GM12878 (cell line): ENCODE results near the gene BSCL2. TPM values are rescaled to one million over a fixed set of nuclear protein-coding genes. Genes with fewer than 3 reads are reported as not detected.

ENCODE experiments used
- ATAC-seq: fragments of 200-7000 bp; cut with Tn5 transposase; 3 replicates; pipeline ENCODE4 v1.9.1; 2020; ENCODE audit warnings: mild to moderate bottlenecking, moderate library complexity
- BruUV-seq: library from RNA; stranded (reverse); fragments of 400-500 nt; replicated peaks from 2 replicates; lab custom pipeline; 2021; lab: Mats Ljungman, UMichigan
- CTCF ChIA-PET: fragments of 300-600 bp; sonication (Branson Sonifier 250); formaldehyde crosslinking; extraction: SDS; loops from one replicate; lab custom pipeline; 2021; ENCODE audit warnings: inconsistent platforms; lab: Yijun Ruan, JAX
- POLR2A ChIA-PET: fragments of 350-600 bp; formaldehyde crosslinking; extraction: SDS; loops from one replicate; lab custom pipeline; 2021; ENCODE audit warnings: inconsistent platforms; lab: Charles Lee
- RAD21 ChIA-PET: fragments of 300-600 bp; sonication (Branson Sonifier 250); formaldehyde crosslinking; loops from one replicate; lab custom pipeline; 2023; ENCODE audit warnings: antibody characterized with exemption; ENCODE audit not compliant: unreplicated experiment; lab: Charles Lee
- SMC1A ChIA-PET: fragments of 300-600 bp; sonication (Branson Sonifier 250); formaldehyde crosslinking; loops from one replicate; lab custom pipeline; 2023; ENCODE audit not compliant: unreplicated experiment, uncharacterized antibody; lab: Charles Lee
- DNase-seq: peaks from one replicate; pipeline ENCODE4 v3.0.0-alpha.2; 2011; ENCODE audit warnings: low read depth, low spot score
- FAIRE-seq: peaks from 3 replicates; lab custom pipeline; 2011; peaks lifted over from hg19 to GRCh38; lab: Jason Lieb, UNC
- H2AFZ ChIP-seq: 2 replicates; pipeline ENCODE4 v1.6.0; 2011; ENCODE audit warnings: low read depth, low read length, control low read depth; ENCODE audit not compliant: control insufficient read depth
- H3K27ac ChIP-seq: 2 replicates; pipeline ENCODE4 v1.5.1; 2011; ENCODE audit warnings: control low read depth; ENCODE audit not compliant: control insufficient read depth, insufficient read depth
- H3K27me3 ChIP-seq, 2 experiments: replicated peaks in 1 of 2; 2 replicates each; pipeline versions ENCODE4 v1.6.0 to v1.6.1; 2011; ENCODE audit warnings: low read length in 1 of 2; ENCODE audit not compliant: control insufficient read depth in 2 of 2, insufficient read depth in 2 of 2
- H3K36me3 ChIP-seq, 2 experiments: 2 replicates each; pipeline ENCODE4 v1.5.1; 2011; ENCODE audit warnings: low read length in 1 of 2; ENCODE audit not compliant: control insufficient read depth in 2 of 2, insufficient read depth in 2 of 2
- H3K4me1 ChIP-seq: 2 replicates; pipeline ENCODE4 v1.6.1; 2011; ENCODE audit warnings: mild to moderate bottlenecking, low read length, moderate library complexity, mixed read lengths; ENCODE audit not compliant: control insufficient read depth, insufficient read depth
- H3K4me2 ChIP-seq: 2 replicates; pipeline ENCODE4 v1.6.0; 2011; ENCODE audit warnings: control low read depth; ENCODE audit not compliant: control insufficient read depth, insufficient read depth
- H3K4me3 ChIP-seq: fragments of 200-600 bp; sonication (generic); 2 replicates; pipeline ENCODE4 v1.5.1; 2016
- H3K79me2 ChIP-seq: 2 replicates; pipeline ENCODE4 v1.6.0; 2011; ENCODE audit warnings: low read length; ENCODE audit not compliant: control insufficient read depth, insufficient read depth
- H3K9ac ChIP-seq: 2 replicates; pipeline ENCODE4 v1.8.0; 2011; ENCODE audit warnings: low read length, control low read depth, mixed read lengths; ENCODE audit not compliant: control insufficient read depth, insufficient read depth
- H3K9me3 ChIP-seq: replicated peaks from 3 replicates; pipeline ENCODE4 v1.5.1; 2011; ENCODE audit warnings: mild to moderate bottlenecking, low read length; ENCODE audit not compliant: control insufficient read depth, insufficient read depth
- H4K20me1 ChIP-seq: 2 replicates; pipeline ENCODE4 v1.6.0; 2011; ENCODE audit not compliant: control insufficient read depth, insufficient read depth
- ATF7 ChIP-seq: fragments of 450-650 bp; IDR thresholded peaks from 2 replicates; pipeline ENCODE4 v1.6.1; 2016; ENCODE audit warnings: low read depth, mild to moderate bottlenecking
- BCL11A ChIP-seq: IDR thresholded peaks from 2 replicates; pipeline ENCODE4 v1.6.1; 2011; ENCODE audit warnings: low read depth, low read length
- HDGF ChIP-seq: fragments of 450-650 bp; IDR thresholded peaks from 2 replicates; pipeline ENCODE4 v1.6.1; 2016; ENCODE audit warnings: antibody characterized with exemption
- KDM1A ChIP-seq: fragments of 200-600 bp; sonication (generic); IDR thresholded peaks from 2 replicates; pipeline ENCODE4 v1.6.1; 2016; ENCODE audit warnings: borderline replicate concordance
- NRF1 ChIP-seq: conservative IDR thresholded peaks from 2 replicates; pipeline ENCODE4 v1.6.1; 2011; ENCODE audit warnings: mild to moderate bottlenecking, low read depth, low read length, improper control_type of control experiment
- PAX8 ChIP-seq: fragments of 450-650 bp; IDR thresholded peaks from 2 replicates; pipeline ENCODE4 v1.6.1; 2017; ENCODE audit warnings: mild to moderate bottlenecking, moderate library complexity
- SMAD1 ChIP-seq: fragments of 450-650 bp; IDR thresholded peaks from 2 replicates; pipeline ENCODE4 v1.6.1; 2018; ENCODE audit warnings: mild to moderate bottlenecking, low read depth; ENCODE audit not compliant: partially characterized antibody
- SREBF2 ChIP-seq: IDR thresholded peaks from 2 replicates; pipeline ENCODE4 v1.6.1; 2012; ENCODE audit warnings: mild to moderate bottlenecking, low read length
- SUPT20H ChIP-seq: IDR thresholded peaks from 2 replicates; pipeline ENCODE4 v1.6.1; 2011; ENCODE audit warnings: low read depth, mild to moderate bottlenecking, low read length, moderate library complexity, borderline replicate concordance; ENCODE audit not compliant: control insufficient read depth
- WRNIP1 ChIP-seq: IDR thresholded peaks from 2 replicates; pipeline ENCODE4 v1.6.1; 2011; ENCODE audit warnings: low read depth, low read length, improper control_type of control experiment, borderline replicate concordance
- YY1 ChIP-seq: IDR thresholded peaks from 2 replicates; pipeline ENCODE4 v1.6.1; 2011; ENCODE audit warnings: low read depth, mild to moderate bottlenecking, low read length
- ZNF274 ChIP-seq: IDR thresholded peaks from one replicate; pipeline ENCODE4 v1.8.0; 2011; ENCODE audit not compliant: insufficient read length, insufficient read depth
- ZZZ3 ChIP-seq: IDR thresholded peaks from 2 replicates; pipeline ENCODE4 v1.6.1; 2011; ENCODE audit warnings: low read depth; ENCODE audit not compliant: control insufficient read depth, insufficient read length
- WGBS: methylation state at CpG from one replicate; pipeline ENCODE4 v1.1.6; 2016; ENCODE audit warnings: low lambda C conversion rate; ENCODE audit not compliant: insufficient replicate concordance, insufficient coverage; ENCODE audit errors: missing lambda C conversion rate; 5-methylcytosine and 5-hydroxymethylcytosine counted together
- in situ Hi-C: fragments of 300-500 bp; cut with MboI; formaldehyde crosslinking; loops from 9 replicates; pipeline ENCODE4 v1.14.3; 2018; ENCODE audit warnings: mixed read lengths
- intact Hi-C: fragments of 100-400 bp; cut with micrococcal nuclease; formaldehyde crosslinking; loops from one replicate; pipeline ENCODE4 v1.14.2; 2022; ENCODE audit not compliant: unreplicated experiment
- polyA plus RNA-seq, 11 experiments: library from polyadenylated mRNA; depleted of rRNA in 4 of 11; unstranded in 6 of 11; stranded (reverse) in 5 of 11; fragments of >200 nt; fragmentation: Nextera tagmentation in 4 of 11; fragmentation: Illumina TruSeq in 1 of 11; extraction: Ambion mirVana in 4 of 11; extraction: Trizol in 1 of 11; gene quantifications; 1 replicate in 1 of 11; 2 replicates in 10 of 11; pipeline versions ENCODE4 v1.2.1 to v1.2.3, GENCODE V29; 2011 to 2016; ENCODE audit warnings: inconsistent platforms in 2 of 11, missing spikeins in 2 of 11, low read depth in 1 of 11
- total RNA-seq, 4 experiments: library from RNA; depleted of rRNA in 3 of 4; stranded (reverse); fragments of >200 nt in 3 of 4; fragmentation: Illumina TruSeq in 1 of 4; extraction: Trizol in 1 of 4; gene quantifications; 2 replicates each; pipeline versions ENCODE4 v1.2.1 to v1.2.3, GENCODE V29; 2013 to 2021
- TF ChIP-seq, protein P1 (sequence below): fragments of 450-650 bp; IDR thresholded peaks from 2 replicates; pipeline ENCODE4 v1.6.1; 2018; ENCODE audit warnings: mild to moderate bottlenecking, low read depth, moderate library complexity; ENCODE audit not compliant: partially characterized antibody
- TF ChIP-seq, protein P2 (sequence below), 3 experiments: IDR thresholded peaks in 2 of 3; conservative IDR thresholded peaks in 1 of 3; 2 replicates each; pipeline ENCODE4 v1.5.1; 2011; ENCODE audit warnings: low read depth in 3 of 3, low read length in 3 of 3, mild to moderate bottlenecking in 3 of 3, control low read depth in 2 of 3, moderate library complexity in 2 of 3, inconsistent platforms in 1 of 3, mixed read lengths in 1 of 3; ENCODE audit not compliant: control insufficient read depth in 2 of 3, insufficient read depth in 1 of 3; ENCODE audit errors: extremely low read depth in 1 of 3
- TF ChIP-seq, protein P3 (sequence below): IDR thresholded peaks from 2 replicates; pipeline ENCODE4 v1.6.1; 2011; ENCODE audit warnings: low read depth, mild to moderate bottlenecking, low read length, moderate library complexity, borderline replicate concordance; ENCODE audit errors: extremely low read depth

BSCL2 gene
- total and polyA plus RNA-seq, 10 of the 15 experiments (the other 5 are each of a cell fraction or from before 2014, with no cell fraction given): 12.3 to 57.9 (median 21.8) TPM

DNA sequence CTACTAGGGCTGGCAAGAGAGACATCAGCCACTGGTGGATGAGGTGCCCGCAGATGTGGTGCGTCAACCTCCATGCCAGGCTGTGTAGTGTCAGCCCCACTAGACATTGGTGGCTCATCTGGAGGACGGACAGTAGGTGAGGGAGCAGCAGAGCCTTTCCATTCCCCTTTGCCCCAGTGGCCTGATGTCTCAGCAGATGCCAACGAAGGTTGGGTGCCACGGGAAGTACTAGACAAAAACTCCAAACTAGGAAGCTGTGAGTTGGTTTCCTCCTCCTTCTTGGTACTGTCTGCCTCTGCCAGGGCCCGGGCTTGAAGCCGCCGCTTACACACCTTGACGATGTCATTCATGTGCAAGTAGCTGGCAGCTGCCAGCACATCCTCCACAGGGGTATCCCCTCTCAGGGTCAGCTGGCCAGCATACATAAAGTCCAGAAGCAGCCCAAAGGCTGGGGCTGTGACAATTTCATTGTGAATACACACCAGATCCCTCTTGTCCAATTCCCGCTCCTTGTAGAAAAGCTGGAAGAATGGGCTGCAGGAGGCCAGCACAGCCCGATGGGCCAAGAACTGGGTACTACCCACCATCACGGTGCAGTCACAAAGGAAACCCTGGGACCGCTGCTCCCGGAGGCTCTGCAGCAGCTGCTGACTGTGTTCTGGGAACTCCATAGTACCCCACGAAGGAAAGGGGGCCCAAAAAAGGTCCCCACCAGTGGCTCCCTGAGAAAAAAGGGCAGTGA is 45.9 kb upstream of the BSCL2 start (continued):
- TF ChIP-seq WRNIP1 (no peak), SMAD1 (no peak), NRF1 (no peak)
- TF ChIP-seq, protein P1, sequence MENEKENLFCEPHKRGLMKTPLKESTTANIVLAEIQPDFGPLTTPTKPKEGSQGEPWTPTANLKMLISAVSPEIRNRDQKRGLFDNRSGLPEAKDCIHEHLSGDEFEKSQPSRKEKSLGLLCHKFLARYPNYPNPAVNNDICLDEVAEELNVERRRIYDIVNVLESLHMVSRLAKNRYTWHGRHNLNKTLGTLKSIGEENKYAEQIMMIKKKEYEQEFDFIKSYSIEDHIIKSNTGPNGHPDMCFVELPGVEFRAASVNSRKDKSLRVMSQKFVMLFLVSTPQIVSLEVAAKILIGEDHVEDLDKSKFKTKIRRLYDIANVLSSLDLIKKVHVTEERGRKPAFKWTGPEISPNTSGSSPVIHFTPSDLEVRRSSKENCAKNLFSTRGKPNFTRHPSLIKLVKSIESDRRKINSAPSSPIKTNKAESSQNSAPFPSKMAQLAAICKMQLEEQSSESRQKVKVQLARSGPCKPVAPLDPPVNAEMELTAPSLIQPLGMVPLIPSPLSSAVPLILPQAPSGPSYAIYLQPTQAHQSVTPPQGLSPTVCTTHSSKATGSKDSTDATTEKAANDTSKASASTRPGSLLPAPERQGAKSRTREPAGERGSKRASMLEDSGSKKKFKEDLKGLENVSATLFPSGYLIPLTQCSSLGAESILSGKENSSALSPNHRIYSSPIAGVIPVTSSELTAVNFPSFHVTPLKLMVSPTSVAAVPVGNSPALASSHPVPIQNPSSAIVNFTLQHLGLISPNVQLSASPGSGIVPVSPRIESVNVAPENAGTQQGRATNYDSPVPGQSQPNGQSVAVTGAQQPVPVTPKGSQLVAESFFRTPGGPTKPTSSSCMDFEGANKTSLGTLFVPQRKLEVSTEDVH: no peak
- TF ChIP-seq, all 136 proteins: peak for 0

DNA sequence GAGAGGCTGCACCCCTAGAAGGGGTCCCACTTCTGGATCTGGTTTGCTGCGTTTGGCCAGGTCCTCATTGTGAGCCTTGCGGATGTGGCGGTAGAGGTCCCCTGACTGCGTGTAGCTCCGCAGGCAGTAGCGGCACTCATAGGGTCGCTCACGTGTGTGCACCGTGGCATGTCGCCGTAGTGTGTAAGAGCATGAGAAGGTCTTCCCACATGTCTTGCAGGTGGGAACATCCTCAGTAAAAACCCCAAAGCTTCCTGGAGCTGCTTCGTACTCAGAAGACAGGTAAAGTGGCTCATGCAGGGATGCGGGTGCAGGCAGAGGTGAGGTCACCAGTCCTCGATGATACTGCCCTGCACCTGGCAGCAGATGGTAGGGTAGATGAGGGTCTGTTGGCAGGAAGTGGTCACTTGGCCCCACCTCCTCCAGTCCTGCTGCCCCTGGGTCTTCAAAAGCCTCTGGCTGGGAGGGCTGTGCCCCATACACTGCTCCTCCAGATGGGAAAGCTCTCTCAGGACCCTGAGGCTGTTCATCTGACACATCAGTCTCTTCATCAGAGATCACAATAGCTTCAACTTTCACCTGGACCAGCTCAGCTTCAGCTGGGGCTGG is 45.1 kb upstream of the BSCL2 start:
- DNase-seq: no peak
- ATAC-seq: no peak
- ChIA-PET SMC1A (interaction anchor here (1.1 to 3.5 kb wide), 5 partner anchors 10 to 78 kb away, joined by 3 to 27 read pairs (median 5); partner anchors contain the start of genes HNRNPUL2 and TTC9C), POLR2A (interaction anchor here (1.0 to 4.6 kb wide), 9 partner anchors 8 to 131 kb away, joined by 3 to 70 read pairs (median 9); partner anchors contain the start of genes B3GAT3, HNRNPUL2, NXF1 and POLR2G), RAD21 (no interaction called here), CTCF (interaction anchor here (1.0 to 1.2 kb wide), 4 partner anchors 9 to 158 kb away, joined by 3 to 6 read pairs (median 4); partner anchors contain the start of genes HNRNPUL2, POLR2G and TTC9C)
- Histone ChIP-seq H3K79me2 (no peaks in the 10 kb centered on the region; the same call in 1 of the 2 replicates), H4K20me1 (no peaks in the 10 kb centered on the region), H2AFZ (no peak overlapping the region), H3K9ac (no peak overlapping the region), H3K4me1 (peaks cover 6% of the 10 kb centered on the region), H3K4me3 (no peak overlapping the region), H3K4me2 (no peak overlapping the region), H3K36me3 (no peaks in the 10 kb centered on the region; a peak in 1 of 4 replicates), H3K27me3 (no peaks in the 10 kb centered on the region), H3K27ac (no peak overlapping the region), H3K9me3 (no peaks in the 10 kb centered on the region)
- no TSS peak for BruUV-seq
- no peak for FAIRE-seq
- in situ Hi-C loops (no loop called here), intact Hi-C loops (no loop called here)
- 95% methylated on average over 14 of the region's 14 CpGs for WGBS
- TF ChIP-seq SUPT20H: no peak
- TF ChIP-seq BCL11A: no peak
- no peak for TF ChIP-seq YY1
- no peak for TF ChIP-seq SMAD1
- no peak for TF ChIP-seq KDM1A
- no peak for TF ChIP-seq PAX8
- no peak for TF ChIP-seq ZZZ3
- TF ChIP-seq ZNF274: no peak
- no peak for TF ChIP-seq SREBF2
- no peak for TF ChIP-seq HDGF
- TF ChIP-seq, protein P2, sequence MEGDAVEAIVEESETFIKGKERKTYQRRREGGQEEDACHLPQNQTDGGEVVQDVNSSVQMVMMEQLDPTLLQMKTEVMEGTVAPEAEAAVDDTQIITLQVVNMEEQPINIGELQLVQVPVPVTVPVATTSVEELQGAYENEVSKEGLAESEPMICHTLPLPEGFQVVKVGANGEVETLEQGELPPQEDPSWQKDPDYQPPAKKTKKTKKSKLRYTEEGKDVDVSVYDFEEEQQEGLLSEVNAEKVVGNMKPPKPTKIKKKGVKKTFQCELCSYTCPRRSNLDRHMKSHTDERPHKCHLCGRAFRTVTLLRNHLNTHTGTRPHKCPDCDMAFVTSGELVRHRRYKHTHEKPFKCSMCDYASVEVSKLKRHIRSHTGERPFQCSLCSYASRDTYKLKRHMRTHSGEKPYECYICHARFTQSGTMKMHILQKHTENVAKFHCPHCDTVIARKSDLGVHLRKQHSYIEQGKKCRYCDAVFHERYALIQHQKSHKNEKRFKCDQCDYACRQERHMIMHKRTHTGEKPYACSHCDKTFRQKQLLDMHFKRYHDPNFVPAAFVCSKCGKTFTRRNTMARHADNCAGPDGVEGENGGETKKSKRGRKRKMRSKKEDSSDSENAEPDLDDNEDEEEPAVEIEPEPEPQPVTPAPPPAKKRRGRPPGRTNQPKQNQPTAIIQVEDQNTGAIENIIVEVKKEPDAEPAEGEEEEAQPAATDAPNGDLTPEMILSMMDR (IDR thresholded peaks at IDR 0.05 in 2 of 3, conservative IDR thresholded peaks at IDR 0.05 in 1 of 3; ENCODE audit: control insufficient read depth in 2 of 3, extremely low read depth in 1 of 3, insufficient read depth in 1 of 3, low read depth in 3 of 3, low read length in 3 of 3): no peak
- TF ChIP-seq, protein P3, sequence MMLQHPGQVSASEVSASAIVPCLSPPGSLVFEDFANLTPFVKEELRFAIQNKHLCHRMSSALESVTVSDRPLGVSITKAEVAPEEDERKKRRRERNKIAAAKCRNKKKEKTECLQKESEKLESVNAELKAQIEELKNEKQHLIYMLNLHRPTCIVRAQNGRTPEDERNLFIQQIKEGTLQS: no peak
- no peak for TF ChIP-seq ATF7
